GM21447 (cell line): ENCODE measurements around the gene TMBIM6.

Experiments used
- ATAC-seq: cut with Tn5 transposase; IDR thresholded peaks from one replicate; pipeline ENCODE4 v1.9.1; 2021; ENCODE audit not compliant: unreplicated experiment

Gene TMBIM6

GRCh38 chr12:49813131-49813530, 71.8 kb downstream of the TMBIM6 start:
- ATAC-seq: no peak
